WTC11 (cell line): ENCODE data around the gene PDK4. TPM values are rescaled to one million over a fixed set of nuclear protein-coding genes. Genes with fewer than 3 reads are reported as not detected.

ENCODE experiments used
- ATAC-seq: fragments of 200-7000 bp; cut with Tn5 transposase; 2 replicates; pipeline ENCODE4 v1.10.0; 2021; ENCODE audit warnings: mild to moderate bottlenecking, moderate library complexity
- CTCF ChIA-PET: fragments of 300-600 bp; sonication (Branson Sonifier 250); formaldehyde crosslinking; loops from one replicate; lab custom pipeline; 2021; ENCODE audit warnings: antibody characterized with exemption; lab: Charles Lee
- POLR2A ChIA-PET: fragments of 350-600 bp; sonication (Branson Sonifier 250); formaldehyde crosslinking; loops from one replicate; lab custom pipeline; 2021; ENCODE audit warnings: antibody characterized with exemption; lab: Charles Lee
- DNase-seq: peaks from one replicate; pipeline ENCODE4 v3.0.0; 2021; ENCODE audit warnings: low spot score
- H3K27ac Mint-ChIP-seq: 2 replicates; pipeline ENCODE4 v1.8.0; 2021; ENCODE audit warnings: mixed read lengths
- H3K27me3 Mint-ChIP-seq: 2 replicates; pipeline ENCODE4 v1.8.0; 2021; ENCODE audit warnings: low read depth, mild to moderate bottlenecking, moderate library complexity, mixed read lengths
- H3K36me3 Mint-ChIP-seq: 2 replicates; pipeline ENCODE4 v1.8.0; 2021; ENCODE audit warnings: mixed read lengths
- H3K4me1 Mint-ChIP-seq: 2 replicates; pipeline ENCODE4 v1.8.0; 2022; ENCODE audit warnings: mixed read lengths
- H3K4me3 Mint-ChIP-seq: 2 replicates; pipeline ENCODE4 v1.8.0; 2021; ENCODE audit warnings: mild to moderate bottlenecking, moderate library complexity, mixed read lengths
- H3K9me3 Mint-ChIP-seq: 2 replicates; pipeline ENCODE4 v1.8.0; 2021; ENCODE audit warnings: mixed read lengths
- CBFB ChIP-seq: sonication (generic); formaldehyde crosslinking; IDR thresholded peaks from 2 replicates; pipeline ENCODE4 v1.8.1; 2022; ENCODE audit warnings: mild to moderate bottlenecking, low read depth, missing genetic modification reagents
- FOXJ3 ChIP-seq: sonication (generic); formaldehyde crosslinking; IDR thresholded peaks from 2 replicates; pipeline ENCODE4 v1.9.0; 2021; ENCODE audit warnings: missing genetic modification reagents, mild to moderate bottlenecking, borderline replicate concordance
- GTF2I ChIP-seq: fragments of 250-450 bp; sonication (Bioruptor Pico); conservative IDR thresholded peaks from 2 replicates; pipeline ENCODE4 v1.4.0; 2021; ENCODE audit warnings: mild to moderate bottlenecking
- NFE2L1 ChIP-seq: sonication (generic); formaldehyde crosslinking; IDR thresholded peaks from 2 replicates; pipeline ENCODE4 v1.8.1; 2023; ENCODE audit warnings: missing genetic modification reagents
- OVOL2 ChIP-seq: fragments of 250-450 bp; sonication (Bioruptor Pico); IDR thresholded peaks from 2 replicates; pipeline ENCODE4 v1.9.0; 2021; ENCODE audit warnings: mild to moderate bottlenecking, borderline replicate concordance
- ZNF121 ChIP-seq: sonication (generic); formaldehyde crosslinking; IDR thresholded peaks from 2 replicates; pipeline ENCODE4 v1.8.0; 2023; ENCODE audit warnings: missing genetic modification reagents
- ZNF232 ChIP-seq: sonication (generic); formaldehyde crosslinking; IDR thresholded peaks from 2 replicates; pipeline ENCODE4 v1.8.0; 2022; ENCODE audit warnings: mild to moderate bottlenecking, missing genetic modification reagents
- ZNF416 ChIP-seq: fragments of 250-450 bp; sonication (Bioruptor Pico); IDR thresholded peaks from 2 replicates; pipeline ENCODE4 v1.9.0; 2021; ENCODE audit warnings: mild to moderate bottlenecking, inconsistent platforms
- ZNF423 ChIP-seq: fragments of 250-450 bp; sonication (Bioruptor Pico); IDR thresholded peaks from 2 replicates; pipeline ENCODE4 v2.1.2; 2022; ENCODE audit warnings: mild to moderate bottlenecking, moderate library complexity
- total RNA-seq: library from RNA; stranded (reverse); gene quantifications from 3 replicates; pipeline ENCODE4 v1.2.3, GENCODE V29; 2021
- TF ChIP-seq, protein P1 (sequence below): sonication (generic); formaldehyde crosslinking; IDR thresholded peaks from 2 replicates; pipeline ENCODE4 v1.8.0; 2022; ENCODE audit warnings: mild to moderate bottlenecking, missing genetic modification reagents
- TF ChIP-seq, protein P2 (sequence below): sonication (generic); formaldehyde crosslinking; IDR thresholded peaks from 2 replicates; pipeline ENCODE4 v1.8.1; 2023; ENCODE audit warnings: mild to moderate bottlenecking, moderate library complexity, missing genetic modification reagents
- TF ChIP-seq, protein P3 (sequence below): fragments of 250-450 bp; sonication (Bioruptor Pico); conservative IDR thresholded peaks from 2 replicates; pipeline ENCODE4 v1.9.0; 2021; ENCODE audit warnings: mild to moderate bottlenecking
- TF ChIP-seq, protein P4 (sequence below): sonication (generic); formaldehyde crosslinking; IDR thresholded peaks from 2 replicates; pipeline ENCODE4 v1.8.0; 2022; ENCODE audit warnings: mild to moderate bottlenecking, missing genetic modification reagents
- TF ChIP-seq, protein P5 (sequence below): fragments of 250-450 bp; sonication (Bioruptor Pico); IDR thresholded peaks from 2 replicates; pipeline ENCODE4 v2.1.2; 2022; ENCODE audit warnings: mild to moderate bottlenecking, moderate library complexity
- TF ChIP-seq, protein P6 (sequence below): sonication (generic); formaldehyde crosslinking; conservative IDR thresholded peaks from 2 replicates; pipeline ENCODE4 v1.8.1; 2022; ENCODE audit warnings: mild to moderate bottlenecking, missing genetic modification reagents
- TF ChIP-seq, protein P7 (sequence below): sonication (generic); formaldehyde crosslinking; IDR thresholded peaks from 2 replicates; pipeline ENCODE4 v1.8.1; 2023; ENCODE audit warnings: mild to moderate bottlenecking, missing genetic modification reagents
- TF ChIP-seq, protein P8 (sequence below): sonication (generic); formaldehyde crosslinking; IDR thresholded peaks from 2 replicates; pipeline ENCODE4 v1.8.1; 2023; ENCODE audit warnings: mild to moderate bottlenecking, missing genetic modification reagents, moderate library complexity

PDK4 gene
- total RNA-seq, 1 experiment from 2014 or later, result 0.31 TPM

DNA sequence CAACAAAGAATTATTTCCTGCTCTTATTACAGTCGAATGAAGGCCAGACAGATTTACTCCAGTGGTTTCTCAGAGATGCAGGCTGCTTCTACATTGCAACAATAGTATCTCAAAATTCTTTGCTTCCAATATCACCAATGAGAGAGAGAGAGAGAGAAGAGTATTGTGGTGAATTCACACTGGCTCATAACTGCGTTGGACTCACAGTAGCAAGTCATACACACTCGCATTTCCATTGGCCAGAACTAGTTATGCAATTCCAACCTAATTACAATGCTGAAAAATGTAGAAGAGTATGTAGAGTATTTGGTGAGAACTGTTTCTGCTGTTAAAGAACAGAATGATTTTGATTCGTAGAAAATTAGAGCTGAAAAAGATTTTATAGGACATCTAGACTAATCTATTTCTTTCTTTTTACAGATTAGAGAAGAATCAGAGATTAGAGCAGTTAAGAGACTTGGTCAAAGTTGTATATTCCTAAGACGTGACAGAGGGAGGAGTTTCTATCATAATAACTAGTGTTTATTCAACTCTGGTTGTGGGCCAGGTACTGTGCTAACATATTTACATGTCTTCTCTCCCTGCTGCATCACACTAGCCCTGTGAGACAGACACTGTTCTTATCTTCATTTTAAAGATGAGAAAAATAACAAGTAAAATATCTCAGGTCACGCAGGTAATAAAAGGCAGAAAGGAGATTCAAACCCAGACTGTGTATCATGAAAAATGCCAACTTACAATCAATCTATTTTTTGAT, 34.6 kb upstream of the PDK4 start (continued):
- TF ChIP-seq FOXJ3 (CRISPR knock-in tag) (no peak), ZNF232 (no peak), ZNF121 (CRISPR knock-in tag) (no peak)
- TF ChIP-seq, protein P1, sequence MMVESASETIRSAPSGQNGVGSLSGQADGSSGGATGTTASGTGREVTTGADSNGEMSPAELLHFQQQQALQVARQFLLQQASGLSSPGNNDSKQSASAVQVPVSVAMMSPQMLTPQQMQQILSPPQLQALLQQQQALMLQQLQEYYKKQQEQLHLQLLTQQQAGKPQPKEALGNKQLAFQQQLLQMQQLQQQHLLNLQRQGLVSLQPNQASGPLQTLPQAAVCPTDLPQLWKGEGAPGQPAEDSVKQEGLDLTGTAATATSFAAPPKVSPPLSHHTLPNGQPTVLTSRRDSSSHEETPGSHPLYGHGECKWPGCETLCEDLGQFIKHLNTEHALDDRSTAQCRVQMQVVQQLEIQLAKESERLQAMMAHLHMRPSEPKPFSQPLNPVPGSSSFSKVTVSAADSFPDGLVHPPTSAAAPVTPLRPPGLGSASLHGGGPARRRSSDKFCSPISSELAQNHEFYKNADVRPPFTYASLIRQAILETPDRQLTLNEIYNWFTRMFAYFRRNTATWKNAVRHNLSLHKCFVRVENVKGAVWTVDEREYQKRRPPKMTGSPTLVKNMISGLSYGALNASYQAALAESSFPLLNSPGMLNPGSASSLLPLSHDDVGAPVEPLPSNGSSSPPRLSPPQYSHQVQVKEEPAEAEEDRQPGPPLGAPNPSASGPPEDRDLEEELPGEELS (CRISPR knock-in tag), result no peak
- TF ChIP-seq, protein P2, sequence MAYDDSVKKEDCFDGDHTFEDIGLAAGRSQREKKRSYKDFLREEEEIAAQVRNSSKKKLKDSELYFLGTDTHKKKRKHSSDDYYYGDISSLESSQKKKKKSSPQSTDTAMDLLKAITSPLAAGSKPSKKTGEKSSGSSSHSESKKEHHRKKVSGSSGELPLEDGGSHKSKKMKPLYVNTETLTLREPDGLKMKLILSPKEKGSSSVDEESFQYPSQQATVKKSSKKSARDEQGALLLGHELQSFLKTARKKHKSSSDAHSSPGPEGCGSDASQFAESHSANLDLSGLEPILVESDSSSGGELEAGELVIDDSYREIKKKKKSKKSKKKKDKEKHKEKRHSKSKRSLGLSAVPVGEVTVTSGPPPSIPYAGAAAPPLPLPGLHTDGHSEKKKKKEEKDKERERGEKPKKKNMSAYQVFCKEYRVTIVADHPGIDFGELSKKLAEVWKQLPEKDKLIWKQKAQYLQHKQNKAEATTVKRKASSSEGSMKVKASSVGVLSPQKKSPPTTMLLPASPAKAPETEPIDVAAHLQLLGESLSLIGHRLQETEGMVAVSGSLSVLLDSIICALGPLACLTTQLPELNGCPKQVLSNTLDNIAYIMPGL (CRISPR knock-in tag), result no peak
- TF ChIP-seq, protein P3, sequence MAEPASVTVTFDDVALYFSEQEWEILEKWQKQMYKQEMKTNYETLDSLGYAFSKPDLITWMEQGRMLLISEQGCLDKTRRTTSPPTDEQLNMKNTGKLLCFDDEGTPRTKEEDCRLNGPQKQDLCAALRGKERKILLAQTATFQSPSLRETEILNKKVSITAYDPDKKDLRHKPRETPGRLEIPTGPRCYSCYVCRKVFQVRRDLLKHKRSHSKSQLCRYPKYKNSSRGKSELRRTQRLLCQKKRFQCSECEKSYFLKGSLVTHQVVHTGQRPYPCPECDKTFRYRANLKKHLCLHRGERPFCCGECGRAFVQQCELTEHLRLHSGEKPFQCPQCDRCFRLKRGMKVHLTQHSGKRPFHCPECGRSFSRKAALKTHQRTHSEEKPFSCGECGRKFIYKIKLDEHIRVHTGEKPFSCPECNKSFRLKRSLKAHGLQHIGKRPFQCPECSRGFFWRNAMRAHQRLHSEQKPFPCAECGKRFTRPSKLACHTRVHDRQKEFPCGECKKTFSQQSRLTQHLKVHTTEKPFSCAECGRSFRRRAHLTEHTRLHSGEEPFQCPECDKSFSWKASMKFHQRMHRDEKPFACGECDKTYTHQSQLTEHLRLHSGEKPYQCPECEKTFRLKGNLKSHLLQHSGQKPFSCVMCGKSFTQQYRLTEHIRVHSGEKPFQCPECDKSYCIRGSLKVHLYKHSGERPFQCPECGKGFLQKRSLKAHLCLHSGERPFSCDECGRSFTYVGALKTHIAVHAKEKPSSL (CRISPR knock-in tag), result no peak
- TF ChIP-seq, protein P4, sequence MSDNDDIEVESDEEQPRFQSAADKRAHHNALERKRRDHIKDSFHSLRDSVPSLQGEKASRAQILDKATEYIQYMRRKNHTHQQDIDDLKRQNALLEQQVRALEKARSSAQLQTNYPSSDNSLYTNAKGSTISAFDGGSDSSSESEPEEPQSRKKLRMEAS (CRISPR knock-in tag), result no peak
- TF ChIP-seq, protein P5, sequence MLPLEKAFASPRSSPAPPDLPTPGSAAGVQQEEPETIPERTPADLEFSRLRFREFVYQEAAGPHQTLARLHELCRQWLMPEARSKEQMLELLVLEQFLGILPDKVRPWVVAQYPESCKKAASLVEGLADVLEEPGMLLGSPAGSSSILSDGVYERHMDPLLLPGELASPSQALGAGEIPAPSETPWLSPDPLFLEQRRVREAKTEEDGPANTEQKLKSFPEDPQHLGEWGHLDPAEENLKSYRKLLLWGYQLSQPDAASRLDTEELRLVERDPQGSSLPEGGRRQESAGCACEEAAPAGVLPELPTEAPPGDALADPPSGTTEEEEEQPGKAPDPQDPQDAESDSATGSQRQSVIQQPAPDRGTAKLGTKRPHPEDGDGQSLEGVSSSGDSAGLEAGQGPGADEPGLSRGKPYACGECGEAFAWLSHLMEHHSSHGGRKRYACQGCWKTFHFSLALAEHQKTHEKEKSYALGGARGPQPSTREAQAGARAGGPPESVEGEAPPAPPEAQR (CRISPR knock-in tag), result no peak
- TF ChIP-seq, all 79 proteins: peak for 0

DNA sequence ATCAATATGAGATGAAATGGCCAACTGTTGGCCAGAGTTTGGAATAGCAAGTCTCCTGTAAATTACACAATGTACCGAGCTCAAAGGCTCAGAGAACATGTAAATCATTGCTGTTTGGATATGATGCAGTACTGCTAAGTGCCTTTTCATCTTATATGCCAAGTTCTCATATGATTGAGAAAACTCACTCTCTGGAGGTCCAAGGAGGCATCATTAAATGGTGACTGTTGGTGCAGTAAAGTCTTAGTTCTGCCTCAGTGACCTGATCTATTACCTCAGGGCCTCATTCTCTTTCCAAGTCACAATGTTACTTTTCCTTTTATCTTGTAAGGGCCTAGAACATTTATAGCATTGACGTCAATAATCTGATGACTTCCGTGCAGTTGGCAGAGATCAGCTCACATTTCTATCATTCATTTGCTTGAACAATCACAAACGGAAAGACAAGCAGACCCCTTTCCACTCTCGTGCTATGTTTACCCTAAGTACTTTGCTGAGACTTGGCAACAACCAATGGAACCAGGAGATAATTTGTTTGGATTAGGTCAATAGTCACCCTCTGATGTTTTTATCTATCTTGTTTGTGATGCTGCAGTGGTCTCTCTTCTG, 32.6 kb upstream of the PDK4 start:
- no peak overlapping the region for H3K27ac Mint-ChIP-seq
- ChIA-PET CTCF (interaction anchor here (1.2 to 1.4 kb wide), 2 partner anchors 61 to 117 kb away, joined by 5 to 6 read pairs; no protein-coding TSS in a partner anchor), POLR2A (interaction anchor here (0.7 kb wide), 1 partner anchor 1090 kb away, joined by 3 read pairs; no protein-coding TSS in a partner anchor)
- H3K27me3 Mint-ChIP-seq, result no peaks in the 10 kb centered on the region; the same call in 1 of the 2 replicates
- ATAC-seq (no peak), DNase-seq (no peak)
- H3K4me1 Mint-ChIP-seq, result peaks cover 11% of the 10 kb centered on the region
- no peak overlapping the region for H3K4me3 Mint-ChIP-seq
- no peaks in the 10 kb centered on the region for H3K9me3 Mint-ChIP-seq
- TF ChIP-seq, protein P6, sequence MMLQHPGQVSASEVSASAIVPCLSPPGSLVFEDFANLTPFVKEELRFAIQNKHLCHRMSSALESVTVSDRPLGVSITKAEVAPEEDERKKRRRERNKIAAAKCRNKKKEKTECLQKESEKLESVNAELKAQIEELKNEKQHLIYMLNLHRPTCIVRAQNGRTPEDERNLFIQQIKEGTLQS (CRISPR knock-in tag), result no peak
- no peak for TF ChIP-seq ZNF423 (CRISPR knock-in tag)
- no peak for TF ChIP-seq ZNF121 (CRISPR knock-in tag)
- TF ChIP-seq, protein P1 (CRISPR knock-in tag), result no peak
- TF ChIP-seq, protein P7, sequence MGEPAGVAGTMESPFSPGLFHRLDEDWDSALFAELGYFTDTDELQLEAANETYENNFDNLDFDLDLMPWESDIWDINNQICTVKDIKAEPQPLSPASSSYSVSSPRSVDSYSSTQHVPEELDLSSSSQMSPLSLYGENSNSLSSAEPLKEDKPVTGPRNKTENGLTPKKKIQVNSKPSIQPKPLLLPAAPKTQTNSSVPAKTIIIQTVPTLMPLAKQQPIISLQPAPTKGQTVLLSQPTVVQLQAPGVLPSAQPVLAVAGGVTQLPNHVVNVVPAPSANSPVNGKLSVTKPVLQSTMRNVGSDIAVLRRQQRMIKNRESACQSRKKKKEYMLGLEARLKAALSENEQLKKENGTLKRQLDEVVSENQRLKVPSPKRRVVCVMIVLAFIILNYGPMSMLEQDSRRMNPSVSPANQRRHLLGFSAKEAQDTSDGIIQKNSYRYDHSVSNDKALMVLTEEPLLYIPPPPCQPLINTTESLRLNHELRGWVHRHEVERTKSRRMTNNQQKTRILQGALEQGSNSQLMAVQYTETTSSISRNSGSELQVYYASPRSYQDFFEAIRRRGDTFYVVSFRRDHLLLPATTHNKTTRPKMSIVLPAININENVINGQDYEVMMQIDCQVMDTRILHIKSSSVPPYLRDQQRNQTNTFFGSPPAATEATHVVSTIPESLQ (CRISPR knock-in tag), result no peak
- no peak for TF ChIP-seq ZNF416 (CRISPR knock-in tag)
- no peak for TF ChIP-seq GTF2I (CRISPR knock-in tag)
- TF ChIP-seq CBFB (CRISPR knock-in tag), result no peak
- TF ChIP-seq OVOL2 (CRISPR knock-in tag), result no peak
- TF ChIP-seq NFE2L1, result no peak
- TF ChIP-seq, protein P8, sequence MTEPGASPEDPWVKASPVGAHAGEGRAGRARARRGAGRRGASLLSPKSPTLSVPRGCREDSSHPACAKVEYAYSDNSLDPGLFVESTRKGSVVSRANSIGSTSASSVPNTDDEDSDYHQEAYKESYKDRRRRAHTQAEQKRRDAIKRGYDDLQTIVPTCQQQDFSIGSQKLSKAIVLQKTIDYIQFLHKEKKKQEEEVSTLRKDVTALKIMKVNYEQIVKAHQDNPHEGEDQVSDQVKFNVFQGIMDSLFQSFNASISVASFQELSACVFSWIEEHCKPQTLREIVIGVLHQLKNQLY (CRISPR knock-in tag), result no peak
- H3K36me3 Mint-ChIP-seq, result no peaks in the 10 kb centered on the region
